IPS-11a (cell line): ENCODE results near the gene PLAAT1.

Source experiments
- H3K4me3 ChIP-seq: one replicate; pipeline ENCODE4 v1.5.1; 2013; ENCODE audit warnings: low read depth, low read length, control low read depth

Gene PLAAT1

DNA sequence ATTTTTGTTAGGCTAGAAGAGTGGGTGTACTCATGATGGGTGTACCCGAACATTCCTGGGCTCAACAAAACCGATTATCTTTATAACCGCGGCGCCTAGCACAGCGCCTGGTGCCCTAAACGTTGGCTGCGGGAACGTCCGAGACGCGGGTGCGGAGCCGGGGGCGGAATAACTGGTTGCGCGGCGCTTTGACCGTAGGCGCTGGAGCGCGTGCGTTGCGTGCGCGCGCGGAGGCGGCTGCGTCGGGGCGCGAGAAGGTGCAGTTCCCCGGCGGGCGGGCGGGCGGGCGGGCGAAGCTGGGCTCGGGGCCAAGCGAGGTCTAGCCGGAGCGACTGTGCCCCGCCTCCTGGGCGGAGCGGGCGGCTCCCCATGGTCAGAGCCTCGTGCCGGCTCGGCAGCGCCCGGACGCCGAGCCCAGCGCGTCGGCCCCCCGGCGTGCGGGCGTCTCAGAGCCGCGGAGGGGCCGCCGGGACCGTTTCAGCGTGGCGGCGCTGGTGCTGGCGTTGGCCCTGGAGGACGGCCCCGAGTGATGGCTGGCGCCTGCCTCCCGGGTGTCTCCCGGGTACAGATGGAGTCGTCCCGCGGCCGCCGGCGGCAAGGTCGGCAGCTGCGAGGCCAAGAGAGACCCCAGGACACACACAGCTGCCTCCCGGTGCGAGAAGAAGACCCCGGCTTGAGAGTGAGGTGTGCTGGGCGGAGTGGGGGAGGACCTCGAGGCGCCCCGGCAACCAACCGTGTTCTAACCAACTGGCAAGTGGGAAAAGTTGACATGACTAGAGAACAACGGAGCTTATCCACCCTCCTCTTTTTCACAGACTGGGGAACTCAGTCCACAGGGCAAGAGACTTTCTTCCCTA, at the start of gene PLAAT1:
Gene PLAAT1, plus strand, starts transcription at position 373 of the 857 bp plus-strand sequence. CDS start 14,429 bp downstream, outside the sequence.
- peak within 1 kb of the TSS; percentile 66 for H3K4me3 ChIP-seq

DNA sequence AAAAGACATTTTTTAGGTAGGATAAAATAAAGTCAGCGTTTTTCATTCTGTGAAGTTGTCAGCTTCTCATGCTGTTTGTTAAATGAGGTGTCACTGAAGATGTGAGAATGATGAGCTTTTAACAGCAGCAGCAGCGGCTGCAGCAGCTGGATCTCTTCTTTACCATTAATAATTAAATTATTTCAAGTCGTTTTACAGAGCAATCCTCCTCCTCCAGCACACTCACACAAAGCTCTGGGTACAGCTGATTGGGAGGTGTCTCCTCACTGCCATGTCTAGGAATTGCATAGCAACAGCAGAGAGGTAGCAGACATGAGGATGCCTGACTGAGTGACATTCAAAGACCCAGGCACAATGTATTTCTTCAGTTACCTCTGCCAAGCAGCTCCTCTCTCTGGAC, 46.7 kb upstream of the PLAAT1 start:
- no peak overlapping the region for H3K4me3 ChIP-seq

GRCh38 chr3:193196746-193197145, 44.3 kb upstream of the PLAAT1 start:
- H3K4me3 ChIP-seq = no peak overlapping the region

GRCh38 chr3:193207290-193208273, 33.4 kb upstream of the PLAAT1 start:
- H3K4me3 ChIP-seq = no peak overlapping the region

DNA sequence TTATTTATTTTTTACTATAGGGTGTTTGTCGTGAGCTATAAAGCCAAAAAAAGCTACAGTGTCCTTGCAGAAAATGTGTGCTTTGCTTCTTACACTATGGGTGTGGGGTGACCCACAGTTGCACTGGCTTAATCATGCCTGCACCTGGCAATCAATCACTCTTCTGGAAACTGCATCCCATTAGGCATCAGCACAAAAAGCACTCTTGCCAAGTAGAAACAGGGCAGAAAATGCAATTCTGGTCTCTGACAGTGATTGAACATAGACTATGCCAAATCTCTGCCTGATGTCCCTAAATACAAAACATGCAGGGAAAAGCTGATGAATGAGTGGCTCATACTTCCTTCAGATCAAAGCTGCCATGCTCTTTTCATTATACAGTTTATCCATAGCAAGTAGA, 30.4 kb upstream of the PLAAT1 start:
- H3K4me3 ChIP-seq = no peak overlapping the region

- no peak overlapping the region for H3K4me3 ChIP-seq
These were observed 29.8 kb upstream of the PLAAT1 start for GRCh38 chr3:193211173-193211572.

GRCh38 chr3:193211984-193212383, 29.0 kb upstream of the PLAAT1 start:
- H3K4me3 ChIP-seq = no peak overlapping the region

DNA sequence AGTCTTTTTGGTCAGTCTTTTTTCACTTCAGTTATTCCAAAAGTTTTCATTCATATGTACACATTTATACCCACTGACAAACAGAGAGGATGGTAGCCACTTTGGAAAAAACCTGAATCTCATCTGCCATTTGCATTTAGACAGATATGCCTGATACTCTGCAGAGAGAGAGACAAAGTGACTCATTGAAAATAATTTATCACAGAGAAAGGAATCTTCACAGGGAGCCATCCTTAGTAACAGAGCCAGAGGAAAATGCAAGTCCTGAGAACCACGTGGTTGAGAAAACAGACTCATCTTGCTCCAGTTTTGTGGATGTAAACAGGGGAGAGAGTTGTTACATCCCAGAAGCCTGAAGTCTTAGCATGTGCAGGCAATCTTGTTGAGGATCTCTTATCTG, 28.2 kb upstream of the PLAAT1 start:
- H3K4me3 ChIP-seq = no peak overlapping the region

DNA sequence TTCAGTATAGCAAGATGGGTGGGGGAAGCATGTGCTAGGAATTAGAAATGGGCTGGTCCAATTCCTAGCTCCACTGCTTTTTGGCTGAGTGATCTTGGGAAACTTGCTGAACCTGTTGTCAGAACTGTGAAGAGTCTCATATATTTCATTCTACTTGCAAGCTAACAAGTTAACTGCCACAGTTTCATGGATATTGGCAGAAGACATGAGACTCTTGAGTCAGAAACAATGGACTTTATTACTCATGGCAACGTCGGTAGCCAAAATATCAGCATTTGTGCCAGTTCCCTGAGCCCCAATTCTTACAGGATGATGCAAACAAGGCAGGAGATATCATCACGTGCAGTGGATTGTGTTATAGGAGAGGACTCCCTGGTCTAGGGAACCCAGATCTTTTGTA, 26.6 kb upstream of the PLAAT1 start:
- no peak overlapping the region for H3K4me3 ChIP-seq

DNA sequence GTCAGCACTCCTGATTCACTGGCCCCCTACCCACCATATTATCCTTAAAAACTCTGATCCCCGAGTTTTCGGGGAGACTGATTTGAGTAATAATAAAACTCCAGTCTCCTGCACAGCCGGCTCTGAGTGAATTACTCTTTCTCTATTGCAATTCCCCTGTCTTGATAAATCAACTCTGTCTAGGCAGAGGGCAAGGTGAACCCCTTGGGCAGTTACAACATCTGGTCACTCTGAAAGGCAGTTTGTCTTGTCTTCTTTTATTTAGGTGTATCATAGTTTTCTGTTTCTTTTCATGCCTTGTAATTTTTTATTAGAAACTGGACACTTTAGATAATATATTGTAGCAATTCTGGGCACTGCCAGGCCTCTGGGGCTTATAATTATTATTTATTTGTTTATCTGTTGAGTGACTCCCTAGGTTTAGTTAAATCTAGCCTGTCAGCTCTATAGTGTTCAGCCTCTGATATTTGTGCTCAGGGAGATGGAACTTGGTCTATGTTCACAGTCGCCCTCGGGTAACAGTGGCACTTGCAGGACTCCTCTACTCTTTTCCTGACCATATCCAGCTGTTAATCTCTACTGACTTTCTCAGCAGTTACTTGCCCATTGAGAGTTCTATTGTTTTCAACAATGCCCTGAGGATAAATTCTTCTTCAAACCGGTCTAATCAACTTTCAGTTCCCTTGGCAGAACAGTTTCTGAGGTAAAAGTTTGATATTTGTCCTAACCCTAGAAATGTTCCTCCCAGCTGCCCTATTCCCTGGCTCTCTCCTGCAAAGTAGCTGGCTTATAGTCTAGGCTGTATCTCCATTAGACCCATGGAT, 15.5 kb upstream of the PLAAT1 start:
- H3K4me3 ChIP-seq = no peak overlapping the region

GRCh38 chr3:193228206-193228605, 12.8 kb upstream of the PLAAT1 start:
- no peak overlapping the region for H3K4me3 ChIP-seq

- H3K4me3 ChIP-seq = no peak overlapping the region
These were observed 11.1 kb upstream of the PLAAT1 start for GRCh38 chr3:193229851-193230420.

DNA sequence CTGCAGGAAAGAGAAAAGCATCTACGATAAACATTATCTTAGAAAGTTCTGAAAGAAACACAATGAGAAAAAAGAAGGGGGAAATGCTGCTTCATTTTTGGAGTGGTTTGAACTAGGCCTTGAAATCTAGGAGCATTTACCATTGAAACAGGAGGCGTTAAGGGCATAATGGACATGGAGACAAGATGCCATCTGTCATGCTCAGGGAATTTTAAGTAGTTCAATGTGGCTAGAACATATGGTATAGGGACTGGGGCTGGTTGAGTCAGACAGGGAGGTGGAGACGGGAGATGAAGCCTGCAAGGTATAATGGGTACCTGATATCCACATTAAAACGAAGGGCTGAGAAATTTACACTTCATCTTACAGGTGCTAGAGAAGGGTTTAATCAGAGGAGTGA, 10.4 kb upstream of the PLAAT1 start:
- no peak overlapping the region for H3K4me3 ChIP-seq

DNA sequence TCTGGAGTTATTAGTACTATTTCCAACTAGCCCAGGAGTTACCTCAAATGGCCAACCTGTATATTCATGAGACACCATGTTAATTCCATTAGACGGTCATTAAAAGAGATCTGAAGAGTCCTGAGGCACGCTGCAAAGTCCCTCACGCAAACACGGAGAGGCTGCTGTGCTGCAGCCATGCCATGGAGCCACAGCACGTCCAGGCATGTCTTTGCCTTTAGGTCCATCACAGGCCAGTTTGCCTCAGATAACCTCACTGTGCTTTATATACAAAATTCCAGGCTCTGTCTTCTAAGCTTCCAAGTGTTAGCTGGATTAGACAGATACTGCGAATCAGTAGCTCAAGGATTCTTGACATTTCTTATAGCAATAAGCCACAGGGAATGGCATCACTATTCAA, 9.8 kb upstream of the PLAAT1 start:
- no peak overlapping the region for H3K4me3 ChIP-seq

- H3K4me3 ChIP-seq = no peak overlapping the region
These were observed 4.4 kb upstream of the PLAAT1 start for GRCh38 chr3:193236599-193236998.

GRCh38 chr3:193237030-193237429, 4.0 kb upstream of the PLAAT1 start:
- no peak overlapping the region for H3K4me3 ChIP-seq

GRCh38 chr3:193240436-193240849, 579 bp upstream of the PLAAT1 start:
- H3K4me3 ChIP-seq = peak overlapping the region; percentile 66

DNA sequence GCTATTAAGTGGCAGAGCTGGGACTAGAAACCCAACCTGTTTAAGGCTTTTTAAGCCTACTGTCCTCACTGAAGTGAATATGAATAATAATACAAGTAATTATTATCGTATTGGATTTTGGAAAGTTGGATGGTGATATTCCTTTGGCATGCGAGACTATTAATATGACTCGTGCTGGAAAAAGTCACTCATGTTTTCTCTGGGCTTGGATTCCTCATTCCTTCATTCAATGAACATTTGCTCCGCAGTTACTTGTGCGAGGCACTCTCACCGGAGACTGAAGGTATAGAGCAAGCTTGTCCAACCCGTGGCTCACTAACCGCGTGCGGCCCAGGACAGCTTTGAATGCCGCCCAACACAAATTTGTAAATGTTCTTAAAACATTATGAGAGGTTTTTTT, 694 bp downstream of the PLAAT1 start:
- peak overlapping the region; percentile 46 for H3K4me3 ChIP-seq

- H3K4me3 ChIP-seq = no peak overlapping the region
These were observed 2.5 kb downstream of the PLAAT1 start for GRCh38 chr3:193243571-193243970.

DNA sequence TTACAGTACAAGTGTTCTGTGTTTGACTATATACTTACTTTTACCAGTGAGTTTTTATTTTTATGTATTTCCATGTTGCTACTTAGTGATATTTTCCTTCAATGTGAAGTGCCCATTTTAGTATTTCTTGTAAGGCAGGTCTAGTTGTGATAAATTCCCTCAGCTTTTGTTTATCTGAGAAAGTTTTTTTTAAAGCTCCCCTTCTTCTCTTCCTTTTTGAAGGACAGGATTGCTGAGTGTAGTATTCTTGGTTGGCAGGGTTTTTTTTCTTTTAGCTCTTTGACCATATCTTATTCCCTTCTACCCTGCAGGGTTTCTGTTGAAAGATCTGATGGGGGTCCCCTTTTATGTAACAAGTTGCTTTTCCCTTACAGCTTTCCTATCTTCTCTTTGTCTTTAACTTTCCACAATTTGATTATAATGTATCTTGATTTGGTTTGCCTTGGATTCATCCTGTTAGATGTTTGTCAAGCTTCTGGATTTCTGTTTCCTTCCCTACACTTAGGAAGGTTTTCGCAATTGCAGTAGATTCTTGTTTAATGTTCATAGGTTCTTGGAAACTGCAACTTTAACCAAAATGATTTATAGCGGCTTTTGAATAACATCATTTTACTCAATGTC, 7.9 kb downstream of the PLAAT1 start:
- no peak overlapping the region for H3K4me3 ChIP-seq
